Astrocyte (in vitro differentiated cells and primary cell): ENCODE results near the gene DTNB. TPM values are rescaled to one million over a fixed set of nuclear protein-coding genes. Genes with fewer than 3 reads are reported as not detected.
"Not testable (repeated sequence)": the region's sequence is repeated elsewhere in the genome, so short reads cannot be mapped to it uniquely, and the experiment has no call there.

Experiments
- DNase-seq: peaks from one replicate; pipeline ENCODE4 v3.0.0-alpha.2; 2010; ENCODE audit warnings: low read depth
- FAIRE-seq: peaks from 2 replicates; lab custom pipeline; 2011; peaks lifted over from hg19 to GRCh38; lab: Jason Lieb, UNC
- H2AFZ ChIP-seq: 2 replicates; pipeline ENCODE4 v1.6.0; 2012; ENCODE audit warnings: low read depth, low read length, inconsistent platforms
- H3K27ac ChIP-seq: 2 replicates; pipeline ENCODE4 v1.5.1; 2011; ENCODE audit warnings: low read depth, low read length, inconsistent platforms
- H3K27me3 ChIP-seq: 2 replicates; pipeline ENCODE4 v1.6.0; 2011; ENCODE audit warnings: low read length, inconsistent platforms; ENCODE audit not compliant: insufficient read depth
- H3K36me3 ChIP-seq: 2 replicates; pipeline ENCODE4 v1.5.1; 2011; ENCODE audit warnings: low read length, inconsistent platforms; ENCODE audit not compliant: insufficient read depth
- H3K4me1 ChIP-seq: 2 replicates; pipeline ENCODE4 v1.5.1; 2011; ENCODE audit warnings: low read length, inconsistent platforms; ENCODE audit not compliant: insufficient read depth
- H3K4me2 ChIP-seq: 2 replicates; pipeline ENCODE4 v1.6.0; 2012; ENCODE audit warnings: low read length, inconsistent platforms
- H3K4me3 ChIP-seq: 2 replicates; pipeline ENCODE4 v1.5.1; 2011; ENCODE audit warnings: low read depth, mild to moderate bottlenecking, low read length, inconsistent platforms; ENCODE audit not compliant: insufficient read depth
- H3K79me2 ChIP-seq: 2 replicates; pipeline ENCODE4 v1.6.0; 2012; ENCODE audit warnings: mild to moderate bottlenecking, low read length, inconsistent platforms; ENCODE audit not compliant: insufficient read depth
- H3K9ac ChIP-seq: 2 replicates; pipeline ENCODE4 v1.6.0; 2012; ENCODE audit warnings: mild to moderate bottlenecking, low read length, inconsistent platforms
- H3K9me3 ChIP-seq: 2 replicates; pipeline ENCODE4 v1.5.1; 2012; ENCODE audit warnings: low read depth, mild to moderate bottlenecking, low read length, inconsistent platforms; ENCODE audit not compliant: insufficient read depth
- H4K20me1 ChIP-seq: 2 replicates; pipeline ENCODE4 v1.6.0; 2012; ENCODE audit warnings: low read length, inconsistent platforms; ENCODE audit not compliant: insufficient read depth
- H3K27ac Mint-ChIP-seq: one replicate; pipeline ENCODE4 v1.8.0; 2021; ENCODE audit warnings: mild to moderate bottlenecking, mixed read lengths; ENCODE audit not compliant: unreplicated experiment
- H3K27me3 Mint-ChIP-seq: one replicate; pipeline ENCODE4 v1.8.0; 2021; ENCODE audit warnings: low read depth, mixed read lengths; ENCODE audit not compliant: unreplicated experiment
- H3K36me3 Mint-ChIP-seq: one replicate; pipeline ENCODE4 v1.8.0; 2021; ENCODE audit warnings: low read depth, mixed read lengths; ENCODE audit not compliant: unreplicated experiment
- H3K4me1 Mint-ChIP-seq: one replicate; pipeline ENCODE4 v1.8.0; 2021; ENCODE audit warnings: low read depth, mixed read lengths; ENCODE audit not compliant: unreplicated experiment
- H3K4me3 Mint-ChIP-seq: one replicate; pipeline ENCODE4 v1.8.0; 2021; ENCODE audit warnings: mild to moderate bottlenecking, moderate library complexity, mixed read lengths; ENCODE audit not compliant: unreplicated experiment
- H3K9me3 Mint-ChIP-seq: one replicate; pipeline ENCODE4 v1.8.0; 2021; ENCODE audit warnings: mild to moderate bottlenecking, mixed read lengths; ENCODE audit not compliant: unreplicated experiment
- EZH2 ChIP-seq: IDR thresholded peaks from 2 replicates; pipeline ENCODE4 v1.6.1; 2012; ENCODE audit warnings: mild to moderate bottlenecking, low read length, inconsistent platforms; ENCODE audit not compliant: insufficient read depth
- total RNA-seq: library from RNA; stranded (reverse); gene quantifications from 2 replicates; pipeline ENCODE4 v1.2.1, GENCODE V29; 2021
- TF ChIP-seq, protein P1 (sequence below): IDR thresholded peaks from 2 replicates; pipeline ENCODE4 v1.5.1; 2011; ENCODE audit warnings: low read depth, mild to moderate bottlenecking, inconsistent platforms, low read length, moderate library complexity; ENCODE audit not compliant: insufficient read depth

DTNB gene
- total RNA-seq, 1 donor from 2014 or later, result 5.1 TPM

DNA sequence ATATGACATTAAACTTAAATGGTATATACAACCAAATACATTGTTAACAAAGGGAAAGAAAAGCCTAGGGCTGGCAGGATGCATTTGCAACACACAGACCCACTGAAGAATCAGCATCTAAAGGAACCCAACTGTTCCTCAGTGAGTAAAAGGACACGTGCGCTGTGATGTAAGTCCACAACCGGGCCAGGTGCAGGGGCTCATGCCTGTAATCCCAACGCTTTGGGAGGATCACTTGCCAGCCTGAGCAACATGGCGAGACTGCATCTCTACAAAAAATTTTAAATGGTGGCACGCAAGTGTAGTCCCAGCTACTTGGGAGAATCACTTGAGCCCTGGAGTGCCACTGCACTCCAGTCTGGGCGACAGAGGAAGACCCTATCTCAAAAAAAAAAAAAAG, 3.9 kb downstream of the DTNB start:
- Mint-ChIP-seq H3K27ac (no peak overlapping the region), H3K36me3 (no peaks in the 10 kb centered on the region), H3K4me3 (no peak overlapping the region), H3K9me3 (peaks cover under 1% of the 10 kb centered on the region), H3K27me3 (peaks cover 14% of the 10 kb centered on the region), H3K4me1 (peaks cover 5% of the 10 kb centered on the region)
- Histone ChIP-seq H4K20me1 (peaks cover 12% of the 10 kb centered on the region), H2AFZ (no peak overlapping the region), H3K36me3 (no peaks in the 10 kb centered on the region), H3K27me3 (peaks cover 3% of the 10 kb centered on the region), H3K4me3 (no peak overlapping the region), H3K9me3 (no peaks in the 10 kb centered on the region), H3K9ac (no peak overlapping the region), H3K79me2 (no peaks in the 10 kb centered on the region), H3K4me2 (no peak overlapping the region), H3K27ac (no peak overlapping the region), H3K4me1 (peaks cover 7% of the 10 kb centered on the region)
- TF ChIP-seq, protein P1, sequence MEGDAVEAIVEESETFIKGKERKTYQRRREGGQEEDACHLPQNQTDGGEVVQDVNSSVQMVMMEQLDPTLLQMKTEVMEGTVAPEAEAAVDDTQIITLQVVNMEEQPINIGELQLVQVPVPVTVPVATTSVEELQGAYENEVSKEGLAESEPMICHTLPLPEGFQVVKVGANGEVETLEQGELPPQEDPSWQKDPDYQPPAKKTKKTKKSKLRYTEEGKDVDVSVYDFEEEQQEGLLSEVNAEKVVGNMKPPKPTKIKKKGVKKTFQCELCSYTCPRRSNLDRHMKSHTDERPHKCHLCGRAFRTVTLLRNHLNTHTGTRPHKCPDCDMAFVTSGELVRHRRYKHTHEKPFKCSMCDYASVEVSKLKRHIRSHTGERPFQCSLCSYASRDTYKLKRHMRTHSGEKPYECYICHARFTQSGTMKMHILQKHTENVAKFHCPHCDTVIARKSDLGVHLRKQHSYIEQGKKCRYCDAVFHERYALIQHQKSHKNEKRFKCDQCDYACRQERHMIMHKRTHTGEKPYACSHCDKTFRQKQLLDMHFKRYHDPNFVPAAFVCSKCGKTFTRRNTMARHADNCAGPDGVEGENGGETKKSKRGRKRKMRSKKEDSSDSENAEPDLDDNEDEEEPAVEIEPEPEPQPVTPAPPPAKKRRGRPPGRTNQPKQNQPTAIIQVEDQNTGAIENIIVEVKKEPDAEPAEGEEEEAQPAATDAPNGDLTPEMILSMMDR, result no peak
- no peak for TF ChIP-seq EZH2
- no peak for FAIRE-seq
- DNase-seq, result no peak

DNA sequence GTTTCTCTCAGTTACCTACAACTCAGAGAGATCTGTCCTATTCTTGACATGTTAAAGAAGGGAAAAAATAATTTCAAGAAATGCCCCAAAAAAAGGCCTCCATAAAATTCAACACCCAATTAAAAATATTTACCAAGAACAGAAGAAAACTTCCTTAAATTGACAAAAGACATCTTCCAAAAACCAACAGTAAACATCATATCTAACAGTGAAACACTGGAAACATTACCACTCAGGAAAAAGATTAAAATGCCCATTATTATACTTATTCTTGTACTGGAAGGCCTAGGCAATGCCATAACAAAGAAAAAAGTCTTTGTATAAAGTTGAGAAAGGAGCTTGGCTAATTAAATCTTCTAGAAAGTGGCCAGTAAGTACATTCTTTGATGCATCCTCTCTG, 7.2 kb downstream of the DTNB start:
- no peak overlapping the region for H3K9ac ChIP-seq
- Mint-ChIP-seq H3K36me3 (no peaks in the 10 kb centered on the region), H3K27me3 (peaks cover 10% of the 10 kb centered on the region), H3K9me3 (no peaks in the 10 kb centered on the region), H3K4me3 (no peak overlapping the region), H3K27ac (peak overlapping the region; percentile 8), H3K4me1 (peaks cover 3% of the 10 kb centered on the region)
- no peaks in the 10 kb centered on the region for H3K4me1 ChIP-seq
- no peaks in the 10 kb centered on the region for H3K36me3 ChIP-seq
- DNase-seq (no peak), FAIRE-seq (no peak)
- H4K20me1 ChIP-seq, result no peaks in the 10 kb centered on the region
- H3K27ac ChIP-seq, result no peak overlapping the region
- no peak overlapping the region for H3K4me2 ChIP-seq
- no peaks in the 10 kb centered on the region for H3K9me3 ChIP-seq
- no peak overlapping the region for H3K4me3 ChIP-seq
- H3K27me3 ChIP-seq, result peaks cover 3% of the 10 kb centered on the region
- TF ChIP-seq, protein P1, result no peak
- no peak for TF ChIP-seq EZH2
- no peaks in the 10 kb centered on the region for H3K79me2 ChIP-seq
- H2AFZ ChIP-seq, result no peak overlapping the region

DNA sequence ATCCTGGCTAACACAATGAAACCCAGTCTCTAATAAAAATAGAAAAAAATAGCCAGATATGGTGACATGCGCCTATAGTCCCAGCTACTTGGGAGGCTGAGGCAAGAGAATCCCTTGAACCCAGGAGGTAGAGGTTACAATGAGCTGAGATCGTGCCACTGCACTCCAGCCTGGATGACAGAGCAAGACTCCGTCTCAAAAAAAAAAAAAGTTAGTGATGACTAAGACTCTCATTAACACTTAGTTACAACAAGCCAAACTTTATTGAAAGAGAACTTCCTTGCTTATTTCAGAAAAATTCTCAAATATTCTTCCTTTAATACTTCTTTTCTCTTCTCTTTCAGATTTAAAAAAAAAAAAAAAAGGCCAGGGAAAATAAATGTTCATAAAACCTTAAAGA, 7.9 kb downstream of the DTNB start:
- FAIRE-seq, H3K27me3 Mint-ChIP-seq, H3K9me3 Mint-ChIP-seq, H3K27ac Mint-ChIP-seq, H3K4me1 ChIP-seq, H3K4me3 ChIP-seq, H2AFZ ChIP-seq, H4K20me1 ChIP-seq, H3K27ac ChIP-seq, DNase-seq, H3K4me2 ChIP-seq, H3K9ac ChIP-seq, H3K4me1 Mint-ChIP-seq, H3K36me3 ChIP-seq, H3K27me3 ChIP-seq, H3K4me3 Mint-ChIP-seq, H3K9me3 ChIP-seq, H3K36me3 Mint-ChIP-seq, H3K79me2 ChIP-seq: not testable (repeated sequence)
